ENCODE measurements around the gene GCN1.
"Not testable (repeated sequence)": the region's sequence is repeated elsewhere in the genome, so short reads cannot be mapped to it uniquely, and the experiment has no call there.

The GCN1 gene

DNA sequence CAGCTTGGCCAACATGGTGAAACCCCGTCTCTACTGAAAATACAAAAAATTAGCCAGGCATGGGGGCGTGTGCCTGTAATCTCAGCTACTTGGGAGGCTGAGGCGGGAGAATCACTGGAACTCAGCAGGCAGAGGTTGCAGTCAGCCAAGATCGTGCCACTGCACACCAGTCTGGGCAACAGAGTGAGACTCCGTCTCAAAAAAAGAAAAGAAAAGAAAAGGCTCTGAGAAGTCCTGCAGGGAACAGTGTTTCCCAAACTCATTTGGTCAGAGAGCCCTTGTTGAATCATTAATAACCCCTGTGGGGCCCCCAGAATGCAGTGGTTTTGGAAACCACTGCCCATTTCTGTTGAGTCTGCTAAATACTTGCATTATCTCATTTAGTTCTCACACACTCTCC lies 18.7 kb upstream of the GCN1 start:
- not testable (repeated sequence) for DNase-seq (ENCODE audit: low spot score)

DNA sequence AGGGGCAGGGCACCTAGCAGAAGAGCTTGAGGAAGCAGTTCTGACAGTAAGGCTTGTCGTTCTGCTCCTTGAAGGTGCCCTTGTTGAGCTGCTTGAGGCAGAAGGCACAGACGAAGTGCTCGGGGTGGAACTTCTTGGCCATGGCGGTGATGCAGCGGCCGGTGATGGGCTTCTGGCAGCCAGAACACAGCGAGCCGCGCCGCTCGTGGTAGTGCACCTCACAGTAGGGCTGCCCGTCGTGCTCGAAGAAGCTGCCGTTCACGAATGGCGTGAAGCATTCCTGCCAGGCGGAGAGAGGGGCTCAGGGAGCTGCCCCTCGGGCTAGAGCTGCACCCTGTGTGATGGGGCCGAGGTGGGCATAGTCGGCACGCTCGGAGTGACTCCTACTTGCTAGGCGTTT lies 17.8 kb upstream of the GCN1 start:
- peak; percentile 8 for DNase-seq (ENCODE audit: low spot score)

DNA sequence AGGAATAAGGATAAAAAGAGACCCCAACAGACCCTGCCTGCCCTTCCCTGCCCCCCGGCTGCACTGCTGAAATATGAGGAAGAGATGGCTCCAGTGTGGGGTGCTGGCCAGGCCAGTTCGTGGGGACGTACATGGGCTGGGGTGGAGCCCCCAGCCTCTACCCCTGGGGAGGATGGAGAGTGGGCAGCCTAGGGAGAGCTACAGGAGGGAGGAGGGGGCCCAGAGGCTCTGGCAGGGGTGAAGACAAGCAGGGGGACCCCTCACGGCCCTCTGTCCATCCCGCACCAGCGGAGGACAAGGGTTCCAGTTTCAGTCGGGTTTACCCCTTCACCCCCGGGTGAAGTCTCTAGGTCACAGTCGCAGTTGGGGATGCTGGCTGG lies 17.4 kb upstream of the GCN1 start:
- peak; percentile 4 for DNase-seq (ENCODE audit: low spot score)

DNA sequence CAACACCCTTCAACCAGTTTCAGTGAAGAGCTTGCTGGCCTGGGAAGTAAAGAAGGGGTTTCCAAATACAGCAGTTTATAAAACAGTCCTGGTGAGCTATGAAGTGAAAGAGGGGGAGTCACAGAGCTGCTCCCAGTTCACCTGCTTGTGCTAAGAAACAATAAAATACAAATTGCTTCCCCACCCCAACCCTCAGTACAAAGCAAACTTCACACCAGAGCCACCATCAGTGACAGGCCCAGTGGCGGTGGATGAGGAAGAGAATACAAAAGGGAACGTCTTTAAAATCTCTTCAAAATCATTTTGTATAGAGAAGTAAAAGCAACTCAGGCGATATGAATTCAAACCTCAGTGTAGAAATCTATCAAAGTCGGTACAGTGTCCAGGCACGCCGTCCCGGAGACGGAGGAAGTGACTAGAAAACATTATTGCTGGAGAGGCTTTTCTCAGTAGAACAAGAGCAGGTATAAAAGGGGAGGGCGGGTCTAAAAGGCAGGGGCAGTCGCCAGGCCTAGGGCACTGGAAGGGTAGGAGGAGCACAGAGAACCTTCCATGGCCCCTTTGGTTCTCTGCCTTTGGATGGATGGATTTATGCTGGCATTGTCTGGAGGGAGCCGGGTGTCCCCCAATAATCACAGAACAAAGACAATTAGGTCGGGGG lies 16.9 kb upstream of the GCN1 start:
- peak; percentile 5 for DNase-seq (ENCODE audit: low spot score)

DNA sequence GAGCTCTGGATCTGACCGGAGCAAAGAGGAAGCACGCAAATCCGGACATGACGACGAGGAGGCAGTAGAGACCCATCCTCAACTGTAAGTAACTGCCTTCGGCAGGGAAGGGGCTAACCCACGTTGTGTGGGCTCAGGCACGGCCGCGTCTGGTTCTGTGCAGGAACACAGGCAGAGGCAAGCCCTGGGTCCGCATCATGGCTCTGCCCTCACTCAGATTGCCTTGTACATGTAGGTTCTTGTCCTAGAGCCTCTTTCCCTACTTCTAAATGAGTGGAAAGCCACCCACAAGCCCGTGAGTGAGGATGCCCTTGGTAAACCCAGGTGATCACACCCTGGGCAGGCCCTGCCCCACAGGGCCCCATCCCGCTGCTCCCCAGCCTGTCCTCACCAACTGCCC lies 15.3 kb upstream of the GCN1 start:
- peak; percentile 4 for DNase-seq (ENCODE audit: low spot score)

DNA sequence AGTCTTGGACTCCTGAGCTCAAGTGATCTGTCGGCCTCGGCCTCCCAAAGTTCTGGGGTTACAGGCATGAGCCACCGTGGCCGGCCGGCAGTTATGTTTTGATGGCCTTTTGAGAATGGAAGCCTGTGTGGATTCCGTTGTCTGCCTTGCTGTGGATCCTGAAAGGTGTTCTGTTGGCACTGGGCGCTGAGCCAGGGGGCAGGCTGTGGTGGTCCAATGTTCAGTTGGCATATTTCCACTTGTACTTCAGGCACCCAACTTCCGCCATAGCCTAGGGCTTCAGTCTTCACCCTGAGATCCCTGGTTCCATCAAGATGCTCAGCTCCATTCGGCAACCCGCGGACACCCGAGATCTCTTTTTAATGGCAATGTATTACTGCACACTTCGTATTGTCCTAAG lies 12.7 kb upstream of the GCN1 start:
- DNase-seq (ENCODE audit: low spot score): no peak

DNA sequence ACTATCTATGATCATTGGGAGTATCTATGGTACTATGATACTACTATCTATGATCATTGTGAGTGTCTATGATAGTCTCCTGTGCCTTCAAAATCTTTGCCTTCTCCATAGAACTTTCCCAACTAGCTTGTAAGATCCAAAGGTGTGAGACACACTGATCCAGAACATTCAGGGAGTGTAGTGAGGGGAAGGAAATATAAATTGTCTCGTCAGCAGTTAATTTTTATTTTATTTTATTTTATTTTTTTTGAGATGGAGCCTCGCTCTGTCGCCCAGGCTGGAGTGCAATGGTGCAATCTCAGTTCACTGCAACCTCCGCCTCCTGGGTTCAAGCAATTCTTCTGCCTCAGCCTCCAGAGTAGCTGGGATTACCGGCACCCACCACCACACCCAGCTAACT lies 12.3 kb upstream of the GCN1 start:
- DNase-seq (ENCODE audit: low spot score): not testable (repeated sequence)

DNA sequence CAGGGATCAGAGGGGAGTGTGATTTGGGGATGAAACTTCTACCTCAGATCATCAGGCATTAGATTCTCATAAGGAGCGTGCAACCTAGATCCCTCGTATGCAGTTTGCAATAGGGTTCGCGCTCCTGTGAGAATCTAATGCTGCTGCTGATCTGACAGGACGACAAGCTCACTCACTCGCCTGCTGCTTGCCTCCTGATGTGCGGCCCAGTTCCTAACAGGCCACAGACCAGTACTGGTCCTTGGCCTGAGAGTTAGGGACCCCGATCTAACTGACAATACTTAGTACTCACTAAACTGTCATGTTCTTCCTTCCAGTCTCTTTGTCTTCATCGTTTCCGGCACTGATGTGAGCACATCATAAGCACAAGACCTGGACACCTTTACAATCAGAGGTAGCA lies 11.7 kb upstream of the GCN1 start:
- DNase-seq (ENCODE audit: low spot score): no peak

DNA sequence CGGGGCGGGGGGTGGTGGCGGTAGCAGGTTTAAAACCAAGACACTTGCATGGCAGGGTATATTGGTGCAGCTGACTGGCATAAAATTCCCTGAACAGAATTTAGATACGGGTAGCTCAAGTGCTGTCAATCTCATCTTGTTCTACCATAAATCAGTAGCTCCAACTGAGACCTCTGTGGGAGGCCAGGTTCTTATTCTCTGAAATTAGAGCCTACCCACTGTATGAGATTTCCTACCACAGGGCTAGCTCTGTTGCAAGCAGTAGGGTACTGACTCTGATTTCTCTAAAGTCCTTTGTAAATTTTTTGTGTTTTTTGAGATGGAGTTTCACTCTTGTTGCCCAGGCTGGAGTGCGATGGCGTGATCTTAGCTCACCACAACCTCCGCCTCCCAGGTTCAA lies 9.7 kb upstream of the GCN1 start:
- DNase-seq (ENCODE audit: low spot score): no peak

DNA sequence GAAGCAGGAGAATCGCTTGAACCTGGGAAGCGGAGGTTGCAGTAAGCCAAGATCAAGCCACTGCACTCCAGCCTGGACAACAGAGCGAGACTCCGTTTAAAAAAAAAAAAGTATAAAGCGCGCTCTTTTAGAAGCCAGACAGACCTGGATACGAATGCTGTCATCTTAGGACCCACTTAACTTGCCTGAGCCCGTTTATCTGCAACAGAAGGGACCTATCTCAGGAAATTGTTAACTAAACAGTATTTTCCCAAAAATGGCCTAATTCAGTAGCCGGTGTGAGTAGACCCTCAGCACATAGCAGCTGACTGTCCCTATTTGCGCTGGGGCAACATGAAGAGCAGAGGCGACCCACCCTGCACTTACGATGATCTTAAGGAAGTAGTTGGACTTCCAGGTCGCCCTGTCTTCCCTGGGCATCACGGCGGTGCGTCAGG lies 5.9 kb upstream of the GCN1 start:
- no peak for DNase-seq (ENCODE audit: low spot score)

DNA sequence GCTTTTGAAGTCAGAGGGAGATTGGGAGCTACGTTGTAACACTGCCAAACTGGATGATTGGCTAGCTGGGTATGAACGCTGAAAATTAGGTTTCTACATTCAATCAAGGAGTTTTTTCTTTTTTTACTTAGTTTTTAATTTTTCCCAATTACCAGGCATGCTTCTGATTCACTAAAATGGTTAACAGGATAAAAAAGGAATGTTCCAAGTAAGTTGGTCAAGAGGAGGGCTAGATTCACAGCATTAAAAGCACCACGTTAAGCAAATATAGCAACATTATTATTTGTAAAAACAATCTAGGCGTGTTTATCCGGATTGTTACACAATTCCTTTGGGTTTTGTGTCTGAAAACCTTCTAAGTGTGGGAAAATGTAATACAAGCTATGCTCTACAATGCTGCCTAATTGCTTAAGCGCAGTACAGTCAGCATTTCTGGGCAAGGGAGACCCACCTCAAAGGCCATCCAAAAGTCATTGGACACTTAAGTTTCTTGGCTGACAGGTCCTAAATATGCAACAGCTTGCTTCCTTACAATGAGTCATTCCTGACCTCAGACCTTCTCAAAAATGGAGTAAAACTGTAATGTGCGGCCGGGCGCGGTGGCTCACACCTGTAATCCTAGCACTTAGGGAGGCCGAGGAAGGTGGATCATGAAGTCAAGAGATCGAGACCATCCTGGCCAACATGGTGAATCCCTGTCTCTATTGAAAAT lies 5.2 kb upstream of the GCN1 start:
- DNase-seq (ENCODE audit: low spot score): no peak

DNA sequence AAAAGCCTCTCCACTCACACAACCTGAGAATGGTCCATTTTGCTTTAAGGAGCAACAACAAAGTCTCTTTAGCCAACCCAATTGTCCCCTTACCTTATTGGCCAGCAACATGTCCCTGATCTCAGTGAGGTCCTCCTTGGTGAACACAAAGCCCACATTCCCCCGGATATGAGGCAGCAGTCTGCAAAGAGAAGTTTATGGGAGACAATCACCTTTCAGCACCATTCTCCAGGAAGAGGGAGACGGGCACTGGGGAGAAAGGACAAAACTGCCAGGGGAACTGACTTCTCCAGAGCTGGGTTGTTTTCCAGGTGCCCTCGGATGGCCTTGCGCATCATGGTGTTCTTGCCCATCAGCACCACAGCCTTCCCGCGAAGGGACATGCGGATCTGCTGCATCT lies 4.5 kb upstream of the GCN1 start:
- no peak for DNase-seq (ENCODE audit: low spot score)

DNA sequence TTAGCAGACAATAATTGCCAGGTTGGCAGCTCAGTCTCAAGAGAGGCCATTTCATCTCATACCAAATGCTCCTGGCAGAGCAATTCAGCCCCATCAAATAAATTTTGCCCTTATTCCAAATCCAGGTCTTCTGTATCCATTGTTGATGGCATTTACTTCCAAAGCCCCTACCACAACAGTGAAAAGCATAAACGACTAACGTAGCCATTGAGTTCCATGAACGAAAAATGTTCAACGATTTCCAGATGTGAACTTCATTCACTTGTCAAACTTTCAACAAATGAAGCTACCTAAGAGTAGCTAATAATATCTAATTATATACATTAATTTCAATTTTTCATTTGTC lies 3.0 kb upstream of the GCN1 start:
- no peak for DNase-seq (ENCODE audit: low spot score)

DNA sequence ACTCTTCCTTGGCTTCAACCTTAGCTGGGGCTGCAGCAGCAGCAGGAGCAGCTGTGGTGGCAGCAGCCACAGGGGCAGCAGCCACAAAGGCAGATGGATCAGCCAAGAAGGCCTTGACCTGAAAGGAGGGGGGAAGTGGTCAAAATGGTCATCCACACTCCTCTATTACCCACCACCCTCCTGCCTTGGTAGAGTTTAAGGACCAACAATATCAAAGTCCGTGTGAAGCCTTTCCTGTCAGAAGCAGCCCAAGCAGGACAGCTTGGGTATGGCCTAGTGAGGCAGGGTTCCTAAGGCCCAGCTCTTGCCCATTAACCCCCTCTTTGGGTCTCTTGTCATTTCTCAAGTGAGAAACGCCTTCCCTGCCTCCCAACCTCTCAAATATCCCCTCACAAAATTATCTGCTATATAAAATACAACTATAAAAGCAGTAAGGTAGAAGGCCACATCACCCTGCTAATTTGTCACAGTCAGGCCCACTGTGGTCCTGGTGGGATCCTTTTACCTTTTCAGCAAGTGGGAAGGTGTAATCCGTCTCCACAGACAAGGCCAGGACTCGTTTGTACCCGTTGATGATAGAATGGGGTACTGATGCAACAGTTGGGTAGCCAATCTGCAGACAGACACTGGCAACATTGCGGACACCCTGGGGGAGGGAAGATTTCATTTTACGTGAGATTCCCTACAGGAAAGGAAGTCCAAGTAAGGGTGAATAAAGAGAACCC lies 2.5 kb upstream of the GCN1 start:
- not testable (repeated sequence) for DNase-seq (ENCODE audit: low spot score)

DNA sequence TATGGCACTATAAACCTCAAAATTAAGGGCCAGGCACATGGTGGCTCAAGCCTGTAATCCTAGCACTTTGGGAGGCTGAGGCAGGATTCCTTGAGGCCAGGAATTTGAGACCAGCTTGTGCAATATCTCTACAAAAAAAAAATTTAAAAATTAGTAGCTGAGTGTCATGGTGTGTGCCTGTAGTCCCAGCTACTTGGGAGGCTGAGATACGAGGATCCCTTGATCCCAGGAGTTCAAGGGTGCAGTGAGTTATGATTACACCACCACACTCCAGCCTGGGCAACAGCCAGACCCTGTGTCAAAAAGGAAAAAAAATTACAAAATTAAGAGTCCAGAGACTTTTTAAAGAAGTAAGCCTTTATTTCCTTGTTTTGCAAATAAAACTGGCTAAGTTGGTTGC lies 1.8 kb upstream of the GCN1 start:
- no peak for DNase-seq (ENCODE audit: low spot score)

DNA sequence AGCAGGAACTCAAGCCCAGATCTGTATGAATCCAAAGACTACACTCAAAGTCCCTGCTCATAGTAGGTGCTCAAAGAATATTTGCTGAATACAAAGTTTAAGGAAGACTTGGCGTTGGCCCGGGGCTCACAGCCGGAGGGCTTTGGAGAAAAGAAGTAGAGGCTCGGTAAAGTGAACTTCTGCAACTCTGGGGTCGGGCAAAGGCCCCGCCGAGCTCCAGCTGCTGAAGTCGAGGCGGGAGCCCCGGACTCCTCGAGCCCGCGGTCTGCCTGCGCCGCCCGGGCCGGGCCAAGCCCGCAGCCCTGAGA lies 335 bp downstream of the GCN1 start:
- no peak for DNase-seq (ENCODE audit: low spot score)

DNA sequence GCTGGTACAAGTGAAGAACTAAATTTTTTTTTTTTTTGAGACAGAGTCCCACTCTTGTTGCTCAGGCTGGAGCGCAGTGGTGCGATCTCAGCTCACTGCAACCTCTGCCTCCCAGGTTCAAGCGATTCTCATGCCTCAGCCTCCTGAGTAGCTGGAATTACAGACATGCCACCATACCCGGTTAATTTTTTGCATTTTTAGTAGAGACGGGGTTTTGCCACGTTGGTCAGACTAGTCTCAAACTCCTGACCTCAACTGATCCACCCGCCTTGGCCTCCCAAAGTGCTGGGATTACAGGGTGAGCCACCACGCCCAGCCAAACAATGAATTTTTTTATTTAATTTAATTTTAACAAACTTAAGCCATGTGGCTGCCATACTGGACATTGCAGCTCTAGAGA lies 1.2 kb downstream of the GCN1 start:
- not testable (repeated sequence) for DNase-seq (ENCODE audit: low spot score)

DNA sequence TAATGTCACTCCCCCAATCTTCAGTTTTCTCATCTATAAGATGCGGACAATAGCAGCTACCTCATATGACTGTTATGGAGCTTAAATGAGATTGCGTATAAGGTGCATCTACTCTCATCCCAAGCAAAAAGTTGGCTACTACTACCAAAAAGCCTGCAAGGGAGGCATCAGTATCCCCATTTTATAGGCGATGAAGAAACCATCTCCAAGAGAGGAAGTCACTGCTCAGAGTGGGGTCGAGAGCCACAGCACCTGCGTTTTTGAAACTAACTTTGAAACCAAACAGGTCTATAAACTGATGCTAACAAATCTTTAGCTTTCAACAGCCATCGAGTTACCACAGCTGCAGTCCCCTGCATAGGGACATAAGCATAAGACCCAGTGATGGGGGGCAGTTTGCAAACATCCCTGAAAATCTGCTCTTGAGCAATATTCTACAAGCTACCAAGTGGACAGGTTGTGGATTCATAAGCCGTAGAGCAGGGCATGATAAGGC lies 3.5 kb downstream of the GCN1 start:
- DNase-seq (ENCODE audit: low spot score): no peak

DNA sequence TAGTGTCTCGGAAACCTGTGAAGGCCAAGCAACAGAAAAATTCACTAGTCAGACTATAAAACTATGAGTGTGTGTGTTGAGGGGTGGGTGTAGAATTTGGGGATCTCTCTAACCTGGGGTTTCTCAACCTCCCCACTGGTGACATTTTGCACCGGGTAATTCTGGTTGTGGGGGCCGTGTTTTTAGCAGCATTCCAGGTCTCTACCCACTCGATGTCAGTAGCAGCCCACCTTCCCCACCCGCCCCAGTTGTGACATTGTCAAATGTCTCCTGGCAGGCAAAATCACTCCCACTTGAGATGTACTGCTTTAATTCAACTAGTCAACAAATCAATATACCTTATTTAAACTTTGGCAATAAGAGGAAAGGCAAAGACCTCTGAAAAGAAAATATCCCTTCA lies 4.1 kb downstream of the GCN1 start:
- DNase-seq (ENCODE audit: low spot score): no peak

DNA sequence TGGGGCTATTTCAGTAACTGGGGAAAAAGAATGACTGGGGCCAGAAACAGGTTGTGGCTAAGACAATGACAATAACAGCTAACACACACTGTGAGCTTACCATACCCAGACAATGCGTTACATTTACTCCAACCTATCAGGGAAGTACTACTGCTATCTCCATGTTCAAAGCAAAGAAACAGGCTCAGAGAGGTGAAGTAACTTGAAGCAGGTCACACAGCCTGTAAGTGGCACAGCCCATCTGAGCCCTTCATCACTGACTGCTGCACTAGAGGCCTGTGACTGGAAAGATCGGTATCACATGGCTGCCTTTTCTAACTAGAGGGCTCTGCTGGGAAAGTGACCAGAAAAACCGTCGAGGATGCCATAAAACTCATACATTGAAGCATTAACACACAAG lies 7.9 kb downstream of the GCN1 start:
- no peak for DNase-seq (ENCODE audit: low spot score)

DNA sequence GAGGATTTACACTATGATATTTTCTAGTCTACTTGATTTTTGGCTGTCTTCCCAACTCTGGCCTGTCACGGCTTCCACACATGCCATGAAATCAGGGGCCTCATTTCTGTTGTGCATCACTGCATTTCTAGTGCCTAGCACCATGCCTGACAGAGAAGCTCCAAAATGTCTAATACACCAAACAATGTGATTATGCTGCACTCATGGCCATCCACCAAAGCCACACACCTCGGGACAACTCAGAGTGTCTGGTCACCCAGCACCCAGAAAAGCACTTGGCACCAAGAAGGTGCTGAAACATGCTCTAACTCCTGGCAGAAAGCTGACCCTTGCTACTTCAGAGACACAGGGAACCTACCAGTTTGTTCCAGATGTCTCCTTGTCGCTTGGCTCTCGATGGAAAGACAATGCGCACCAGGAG lies 11.3 kb downstream of the GCN1 start:
- no peak for DNase-seq (ENCODE audit: low spot score)

DNA sequence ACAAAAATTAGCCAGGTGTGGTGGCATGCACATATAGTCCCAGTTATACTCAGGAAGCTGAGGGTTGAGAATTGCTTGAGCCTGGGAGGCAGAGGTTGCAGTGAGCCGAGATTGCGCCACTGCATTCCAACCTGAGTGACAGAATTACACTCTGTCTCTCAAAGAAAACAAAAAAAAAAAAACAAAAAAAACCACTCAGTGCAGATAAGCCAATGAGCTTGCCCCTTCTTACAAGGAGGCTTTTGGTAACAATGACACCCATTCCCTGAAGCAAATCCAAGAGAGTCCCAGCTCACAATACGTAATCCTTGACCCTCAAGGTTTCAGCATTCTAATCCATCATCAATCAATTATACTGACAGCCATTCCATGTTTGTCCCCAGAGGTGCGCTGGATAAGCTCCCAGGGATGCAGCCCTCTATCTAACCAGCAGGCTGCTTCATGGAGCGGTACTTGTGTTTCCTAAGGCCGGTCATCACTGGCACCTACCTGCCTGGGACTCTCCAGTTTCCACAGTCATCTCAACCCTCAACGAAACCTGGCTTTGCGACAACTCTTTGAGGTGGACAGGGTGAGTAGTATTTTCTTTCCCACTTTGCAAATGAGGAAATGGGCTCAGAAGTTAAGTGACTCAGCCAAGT lies 12.4 kb downstream of the GCN1 start:
- no peak for DNase-seq (ENCODE audit: low spot score)

DNA sequence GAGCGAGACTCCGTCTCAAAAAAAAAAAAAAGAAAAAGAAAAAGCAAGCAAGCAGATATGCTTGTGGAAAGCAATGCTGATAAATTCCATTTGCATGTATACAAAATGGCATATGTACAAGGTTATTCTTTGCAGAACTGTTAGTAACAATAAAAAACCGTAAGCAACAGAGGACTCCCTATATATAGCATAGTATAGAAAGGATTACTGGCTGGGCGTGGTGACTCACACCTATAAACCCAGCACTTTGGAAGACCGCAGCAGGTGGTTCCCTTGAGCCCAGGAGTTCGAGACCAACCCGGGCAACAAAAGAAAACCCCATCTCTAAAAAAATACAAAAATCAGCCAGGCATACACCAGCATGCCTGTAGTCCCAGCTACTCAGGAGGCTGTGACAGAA lies 13.5 kb downstream of the GCN1 start:
- DNase-seq (ENCODE audit: low spot score): no peak
